Uterus (tissue), 2 donors: ENCODE data around the gene RIC8B.

Experiments
- CTCF ChIP-seq, 4 experiments: fragments of 200-600 bp in 2 of 4; fragments of 450-650 bp in 2 of 4; sonication (generic) in 2 of 4; IDR thresholded peaks; one replicate each; pipeline ENCODE4 v1.5.1; 2016 to 2019; ENCODE audit warnings: antibody characterized with exemption in 4 of 4, mild to moderate bottlenecking in 2 of 4, moderate library complexity in 1 of 4
- POLR2A ChIP-seq, 2 donors: fragments of 450-650 bp; IDR thresholded peaks; one replicate each; pipeline ENCODE4 v1.6.1; 2016; ENCODE audit warnings: antibody characterized with exemption in 2 of 2, mild to moderate bottlenecking in 1 of 2, moderate library complexity in 1 of 2

- TF ChIP-seq CTCF (IDR thresholded peaks at IDR 0.05): no peak
- TF ChIP-seq POLR2A (IDR thresholded peaks at IDR 0.05): no peak
Measured at GRCh38 chr12:106901276-106901675, 126.8 kb downstream of the RIC8B start.
